Fibroblast of skin of left biceps (primary cell): Measurements from ENCODE around the gene AIRE.
"Not testable (repeated sequence)": the region's sequence is repeated elsewhere in the genome, so short reads cannot be mapped to it uniquely, and the experiment has no call there.

Experiments used
- DNase-seq, 2 experiments: peaks; one replicate each; pipeline ENCODE4 v3.0.0-alpha.2; 2013; ENCODE audit warnings: low read depth in 2 of 2

The AIRE gene

DNA sequence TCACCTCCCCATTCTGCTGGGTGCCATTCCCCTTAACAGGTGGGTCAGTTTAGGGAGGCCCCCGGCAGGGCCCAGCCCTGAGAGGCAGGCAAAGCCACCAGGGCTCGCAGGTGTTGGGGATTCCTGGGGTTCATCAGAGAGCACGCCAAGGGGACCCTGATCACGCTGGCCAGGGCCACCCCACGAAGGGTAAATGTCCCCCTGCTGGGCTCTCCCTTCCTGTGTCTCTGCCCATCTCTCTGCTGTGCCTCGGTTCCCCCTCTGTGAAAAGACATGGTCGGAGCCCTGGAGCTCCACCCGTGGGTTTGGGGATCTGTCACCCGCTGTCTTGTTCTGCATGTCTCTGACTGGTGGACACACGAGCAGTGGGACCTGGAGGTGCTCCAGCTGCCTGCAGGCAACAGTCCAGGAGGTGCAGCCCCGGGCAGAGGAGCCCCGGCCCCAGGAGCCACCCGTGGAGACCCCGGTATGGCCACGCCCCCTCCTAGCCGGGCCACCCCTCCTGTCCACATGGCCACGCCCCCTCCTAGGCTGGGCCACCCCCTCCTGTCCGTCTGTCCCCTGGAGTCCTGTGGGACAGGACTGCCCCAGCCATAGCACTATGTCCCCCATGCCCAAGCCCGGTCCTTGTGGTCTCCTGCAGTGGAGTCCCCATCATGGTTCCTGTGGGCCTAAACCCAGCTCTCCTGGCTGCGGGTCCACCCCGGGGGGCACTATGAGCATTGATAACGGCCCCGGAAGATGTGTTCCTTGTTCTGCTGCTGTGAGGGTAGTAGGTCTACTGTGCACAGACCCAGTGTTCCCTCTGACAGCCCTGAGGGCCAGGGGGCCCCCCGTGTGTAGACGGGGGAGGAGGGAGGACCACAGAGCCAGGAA, 6.5 kb downstream of the AIRE start:
- no peak for DNase-seq

DNA sequence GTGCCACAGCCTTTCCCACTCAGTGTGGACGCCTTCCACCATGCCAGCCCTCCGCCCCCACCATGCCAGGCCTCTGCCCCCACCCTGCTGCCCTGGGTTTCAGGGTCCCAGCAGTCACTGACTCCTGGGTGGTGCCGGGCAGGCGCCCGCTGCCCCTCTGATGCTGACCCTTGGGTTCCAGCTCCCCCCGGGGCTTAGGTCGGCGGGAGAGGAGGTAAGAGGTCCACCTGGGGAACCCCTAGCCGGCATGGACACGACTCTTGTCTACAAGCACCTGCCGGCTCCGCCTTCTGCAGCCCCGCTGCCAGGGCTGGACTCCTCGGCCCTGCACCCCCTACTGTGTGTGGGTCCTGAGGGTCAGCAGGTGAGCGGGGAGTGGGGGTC, 7.1 kb downstream of the AIRE start:
- no peak for DNase-seq

DNA sequence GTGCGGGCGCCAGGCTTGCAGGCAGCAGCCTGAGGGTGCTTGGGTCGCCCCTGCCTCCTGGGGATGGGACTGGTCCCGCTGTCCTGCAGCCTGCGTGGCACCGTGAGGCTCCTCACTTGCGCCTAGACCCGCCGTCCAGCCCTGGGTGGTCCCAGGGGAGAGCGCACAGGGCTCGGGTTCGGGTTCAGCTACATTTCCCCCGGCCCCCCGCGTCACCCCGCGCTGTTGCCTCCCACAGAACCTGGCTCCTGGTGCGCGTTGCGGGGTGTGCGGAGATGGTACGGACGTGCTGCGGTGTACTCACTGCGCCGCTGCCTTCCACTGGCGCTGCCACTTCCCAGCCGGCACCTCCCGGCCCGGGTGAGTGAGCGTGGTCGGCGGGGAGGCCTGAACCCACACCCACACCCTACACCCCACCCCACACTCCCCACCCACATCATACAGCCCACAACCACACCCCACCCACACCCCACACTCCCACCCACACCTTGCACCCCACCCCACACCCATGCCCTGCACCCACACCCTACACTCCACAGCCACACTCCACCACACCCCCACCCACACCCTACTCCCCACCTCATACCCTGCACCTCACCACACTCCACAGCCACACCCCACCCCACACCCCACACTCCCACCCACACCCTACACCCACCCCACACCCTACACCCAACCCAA, 8.0 kb downstream of the AIRE start:
- DNase-seq = no peak

DNA sequence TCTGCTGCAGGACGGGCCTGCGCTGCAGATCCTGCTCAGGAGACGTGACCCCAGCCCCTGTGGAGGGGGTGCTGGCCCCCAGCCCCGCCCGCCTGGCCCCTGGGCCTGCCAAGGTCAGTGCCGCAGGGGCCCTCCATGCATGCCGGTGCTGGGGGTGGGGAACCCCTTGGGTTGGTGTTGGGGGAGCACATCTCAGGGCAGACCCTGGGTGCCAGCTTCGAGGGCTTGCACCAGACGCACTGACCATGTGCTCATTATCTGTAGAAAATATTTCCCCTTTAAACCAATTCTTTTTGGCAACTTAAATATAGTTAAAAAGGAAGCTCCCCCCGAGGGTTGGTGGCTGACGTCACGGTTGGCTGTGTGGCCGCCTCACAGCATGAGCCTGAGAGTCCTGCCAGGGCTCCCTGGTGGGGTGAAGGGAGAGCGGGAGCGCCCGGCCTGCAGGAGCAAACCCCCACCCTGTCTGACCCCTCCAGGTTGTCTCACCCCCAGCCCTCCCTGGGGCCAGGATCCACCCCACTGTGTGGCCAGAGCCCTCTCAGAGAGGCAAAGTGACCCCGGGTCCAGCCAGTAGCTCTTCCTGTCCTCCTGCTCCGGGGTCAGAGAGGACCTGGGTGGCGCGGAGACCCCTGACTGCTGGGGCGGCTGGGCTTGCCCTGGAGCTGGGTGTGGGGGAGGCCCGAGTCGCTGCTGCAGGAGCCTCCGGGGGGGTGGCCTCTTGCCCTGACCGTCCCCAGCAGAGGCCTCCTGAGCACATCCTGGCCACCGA, 8.9 kb downstream of the AIRE start:
- DNase-seq = no peak

DNA sequence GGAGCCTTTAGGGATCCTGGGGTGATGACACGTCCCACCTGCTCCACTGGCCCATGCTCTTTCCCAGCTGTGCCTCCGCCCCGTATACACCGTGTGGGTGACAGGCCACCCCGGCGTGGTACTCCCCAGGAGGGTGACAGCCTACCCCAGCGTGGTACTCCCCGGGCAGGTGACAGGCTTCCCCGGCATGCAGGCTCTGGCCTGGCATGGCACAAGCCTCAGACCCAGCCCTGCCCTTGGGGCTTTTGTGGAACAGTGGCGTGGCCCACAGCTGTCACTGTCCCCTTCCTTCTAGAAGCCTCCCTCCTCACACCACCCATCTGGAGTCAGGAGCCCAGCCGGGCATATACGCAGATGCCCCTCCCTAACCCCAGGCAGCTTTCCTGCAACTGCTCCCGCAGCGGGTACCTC, 9.5 kb downstream of the AIRE start:
- no peak for DNase-seq

DNA sequence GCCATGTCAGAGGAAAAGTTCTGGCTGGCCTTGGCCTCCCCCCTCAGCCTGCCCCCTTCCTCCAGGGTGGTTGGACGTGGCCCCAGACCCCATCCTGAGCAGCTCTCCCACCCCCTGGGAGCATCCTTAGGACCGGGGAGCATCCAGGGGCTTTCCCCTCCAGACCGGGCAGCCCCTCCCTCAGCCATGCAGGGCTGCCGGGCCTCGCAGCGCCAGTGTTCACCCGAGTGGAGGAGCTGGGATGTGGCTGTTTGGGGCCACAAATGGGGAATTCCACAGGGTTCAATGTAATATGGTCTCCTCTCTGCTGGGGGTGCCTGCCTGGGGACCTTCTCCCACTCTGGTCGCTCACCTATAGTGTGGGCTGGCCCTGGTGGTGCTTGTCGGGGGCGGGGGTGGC, 10.0 kb downstream of the AIRE start:
- no peak for DNase-seq

DNA sequence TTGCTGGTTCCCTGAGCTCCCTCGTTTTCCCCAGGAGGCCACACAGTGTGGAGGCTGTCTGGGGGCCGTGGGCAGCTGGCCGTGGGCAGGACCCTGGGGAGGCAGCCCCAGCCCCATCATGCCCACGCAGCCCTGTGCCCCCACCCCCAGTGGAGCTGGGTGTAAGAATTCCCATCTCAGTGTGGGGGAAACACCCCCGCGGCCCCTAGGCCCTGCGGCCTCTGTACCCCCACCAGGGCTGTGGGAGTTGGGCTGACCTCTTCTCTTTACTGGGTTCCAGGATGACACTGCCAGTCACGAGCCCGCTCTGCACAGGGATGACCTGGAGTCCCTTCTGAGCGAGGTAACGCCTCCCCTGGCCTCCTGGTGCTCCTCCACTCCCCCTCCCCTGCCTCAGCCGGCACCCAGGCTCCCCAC, 10.4 kb downstream of the AIRE start:
- DNase-seq = no peak

DNA sequence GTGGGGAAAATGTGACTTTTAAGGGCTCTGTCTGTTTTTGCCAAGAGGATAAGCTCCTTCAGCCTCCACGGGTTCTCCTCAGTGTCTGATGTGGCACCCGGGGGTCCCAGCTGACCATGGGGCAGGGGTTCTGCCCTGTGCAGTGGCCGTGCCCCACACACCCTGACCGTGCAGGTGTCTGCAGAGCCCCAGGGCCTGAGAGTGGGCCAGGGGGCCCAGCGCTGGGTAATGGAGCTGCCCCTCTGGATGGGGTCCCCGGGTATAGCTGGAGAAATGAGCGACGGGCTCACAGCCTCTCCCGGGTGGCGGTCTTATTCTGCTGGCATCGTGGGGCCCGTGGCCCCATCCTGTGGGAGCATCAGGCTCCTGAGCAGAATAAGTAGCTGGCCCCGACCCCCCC, 11.2 kb downstream of the AIRE start:
- DNase-seq = no peak

DNA sequence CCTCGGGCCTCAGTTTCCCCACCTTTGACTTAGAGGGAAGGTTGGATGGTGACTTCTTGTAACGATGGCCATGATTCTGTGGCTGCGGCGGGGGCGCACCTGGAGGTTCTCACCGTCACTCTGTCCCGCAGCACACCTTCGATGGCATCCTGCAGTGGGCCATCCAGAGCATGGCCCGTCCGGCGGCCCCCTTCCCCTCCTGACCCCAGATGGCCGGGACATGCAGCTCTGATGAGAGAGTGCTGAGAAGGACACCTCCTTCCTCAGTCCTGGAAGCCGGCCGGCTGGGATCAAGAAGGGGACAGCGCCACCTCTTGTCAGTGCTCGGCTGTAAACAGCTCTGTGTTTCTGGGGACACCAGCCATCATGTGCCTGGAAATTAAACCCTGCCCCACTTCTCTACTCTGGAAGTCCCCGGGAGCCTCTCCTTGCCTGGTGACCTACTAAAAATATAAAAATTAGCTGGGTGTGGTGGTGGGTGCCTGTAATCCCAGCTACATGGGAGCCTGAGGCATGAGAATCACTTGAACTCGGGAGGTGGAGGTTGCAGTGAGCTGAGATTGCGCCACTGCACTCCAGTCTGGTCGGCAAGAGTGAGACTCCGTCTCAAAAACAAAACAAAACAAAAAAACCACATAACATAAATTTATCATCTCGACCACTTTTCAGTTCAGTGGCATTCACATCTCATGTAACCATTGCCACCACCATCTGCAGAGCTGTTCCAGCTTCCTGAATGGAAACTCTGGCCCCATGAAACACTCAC, 12.0 kb downstream of the AIRE start:
- DNase-seq = peak in 1 of 2 experiments; percentile 31

DNA sequence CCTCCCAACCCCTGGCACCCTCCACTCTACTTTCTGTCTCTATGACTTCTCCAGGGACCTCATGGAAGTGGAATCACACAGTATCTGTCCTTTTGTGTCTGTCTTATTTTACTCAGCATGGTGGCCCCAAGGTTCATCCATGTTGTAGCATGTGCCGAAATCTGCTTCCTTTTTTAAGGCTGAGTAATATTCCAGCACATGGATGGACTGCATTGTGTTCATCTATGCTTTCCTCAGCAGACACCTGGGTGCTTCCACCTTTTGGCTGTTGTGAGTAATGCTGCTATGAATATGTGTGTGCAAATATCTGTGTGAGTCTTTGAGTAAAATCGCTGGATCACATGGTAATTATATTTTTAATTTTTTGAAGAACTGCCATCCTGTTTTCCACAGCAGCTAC, 12.6 kb downstream of the AIRE start:
- DNase-seq = no peak

DNA sequence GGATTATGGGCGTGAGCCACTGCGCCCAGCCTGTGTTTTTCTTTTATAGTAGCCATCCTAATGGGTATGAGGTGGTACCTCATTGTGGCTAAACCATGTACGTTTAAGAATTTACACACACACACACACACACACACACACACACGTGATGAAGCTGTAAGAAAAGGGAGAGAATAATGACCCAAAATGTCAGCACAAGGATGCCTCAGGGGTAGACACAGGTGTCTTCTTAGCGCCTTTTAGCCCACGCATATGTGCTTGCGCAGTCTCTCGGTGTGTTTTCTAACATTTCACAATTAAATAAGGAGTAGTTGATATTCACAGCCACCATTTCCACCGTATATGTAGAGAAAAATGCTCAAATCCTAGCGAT, 13.4 kb downstream of the AIRE start:
- DNase-seq = no peak

DNA sequence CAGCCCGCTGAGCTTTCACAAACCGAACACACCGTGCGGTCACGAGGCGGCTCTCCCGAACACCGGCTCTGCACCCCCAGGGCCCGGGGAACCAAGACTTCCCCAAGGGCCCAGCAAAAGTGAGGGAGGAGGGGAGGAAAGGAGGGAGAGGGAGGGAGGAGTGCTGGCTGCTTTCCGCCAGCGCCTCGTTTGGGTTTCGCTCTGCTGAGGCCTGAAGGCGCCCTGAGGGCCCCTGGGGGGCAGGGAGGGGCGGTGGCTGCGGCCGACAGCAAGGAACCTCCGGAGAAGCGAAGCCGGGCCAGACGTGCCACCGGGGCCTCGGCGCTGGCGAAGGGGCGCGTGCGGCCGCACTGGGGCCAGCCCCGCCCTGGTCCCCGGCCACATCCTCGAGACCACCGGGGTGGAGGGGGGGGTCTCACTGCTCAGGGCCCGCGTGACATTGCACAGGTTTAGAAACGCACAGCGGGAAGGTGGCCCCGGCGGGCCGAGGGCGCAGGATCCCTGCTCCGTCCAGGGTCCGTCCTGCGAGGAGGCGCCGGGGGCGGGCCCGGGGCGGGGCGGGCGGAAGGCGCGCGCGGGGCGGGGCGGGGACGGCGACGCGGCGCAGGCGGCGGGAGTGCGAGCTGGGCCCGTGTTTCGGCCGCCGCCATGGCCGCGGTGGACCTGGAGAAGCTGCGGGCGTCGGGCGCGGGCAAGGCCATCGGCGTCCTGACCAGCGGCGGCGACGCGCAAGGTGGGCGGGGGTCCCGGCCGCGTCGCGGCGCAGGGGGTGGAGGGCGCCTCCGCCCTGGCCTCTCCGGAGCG, 14.0 kb downstream of the AIRE start, which contains the start of gene PFKL:
TSS of gene PFKL (plus strand) at position 596 of the 804 bp plus-strand sequence. CDS start at position 649, 53 bp downstream.
- no peak for DNase-seq

DNA sequence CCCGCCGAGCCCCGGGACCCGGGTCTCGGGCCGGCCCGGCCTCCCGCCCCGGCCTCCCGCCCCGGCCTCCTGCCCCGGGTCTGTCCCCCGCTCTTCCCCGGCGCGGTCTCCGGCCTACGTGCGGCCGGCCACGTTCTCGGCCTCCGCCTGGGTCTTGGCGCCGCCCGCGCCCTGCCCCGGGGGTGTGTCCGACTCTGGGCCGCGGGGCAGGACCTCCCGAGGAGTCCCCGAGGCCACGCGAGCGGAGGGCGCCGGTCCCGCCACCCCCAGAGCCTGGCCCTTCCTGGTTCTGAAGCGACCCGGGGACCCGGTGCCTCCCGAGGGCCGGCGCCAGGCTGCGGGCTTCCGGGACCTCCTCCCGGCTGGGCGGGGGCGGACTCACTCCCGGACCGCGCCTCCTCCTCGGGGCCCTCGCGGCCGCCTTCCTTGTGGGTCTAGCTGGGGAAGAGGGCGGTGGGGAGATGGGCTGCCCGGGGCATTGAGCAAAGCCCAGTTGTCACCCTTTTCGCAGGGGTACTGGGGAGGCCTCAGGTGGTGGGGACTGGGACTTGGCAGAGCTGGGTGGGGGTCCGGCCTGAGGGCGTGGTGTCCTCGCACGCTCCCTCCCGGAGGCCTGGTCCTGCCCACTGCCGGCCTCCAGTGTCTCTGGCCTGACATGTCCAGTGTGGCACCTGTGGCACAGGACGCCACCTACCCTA, 14.7 kb downstream of the AIRE start:
- DNase-seq = no peak

DNA sequence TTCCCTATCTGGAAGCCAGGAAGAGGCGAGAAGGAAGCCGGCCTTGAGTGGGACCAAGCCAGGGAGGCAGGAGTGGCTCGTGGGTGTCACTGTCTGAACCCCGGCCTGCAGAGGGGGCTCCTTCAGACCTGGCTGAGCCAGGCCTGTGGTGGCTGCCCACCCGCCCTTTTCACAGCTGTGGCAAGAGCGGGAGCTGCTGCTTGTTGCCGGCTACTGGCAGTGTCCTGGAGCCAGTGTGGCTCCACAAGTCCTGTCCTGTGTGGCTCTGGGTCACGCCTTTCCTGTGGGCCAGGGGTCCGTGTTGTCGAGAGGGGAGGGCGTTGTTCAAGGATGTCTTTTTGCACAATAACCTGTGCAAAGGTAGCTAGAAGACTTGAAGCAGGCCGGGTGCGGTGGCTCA, 15.5 kb downstream of the AIRE start:
- no peak for DNase-seq

DNA sequence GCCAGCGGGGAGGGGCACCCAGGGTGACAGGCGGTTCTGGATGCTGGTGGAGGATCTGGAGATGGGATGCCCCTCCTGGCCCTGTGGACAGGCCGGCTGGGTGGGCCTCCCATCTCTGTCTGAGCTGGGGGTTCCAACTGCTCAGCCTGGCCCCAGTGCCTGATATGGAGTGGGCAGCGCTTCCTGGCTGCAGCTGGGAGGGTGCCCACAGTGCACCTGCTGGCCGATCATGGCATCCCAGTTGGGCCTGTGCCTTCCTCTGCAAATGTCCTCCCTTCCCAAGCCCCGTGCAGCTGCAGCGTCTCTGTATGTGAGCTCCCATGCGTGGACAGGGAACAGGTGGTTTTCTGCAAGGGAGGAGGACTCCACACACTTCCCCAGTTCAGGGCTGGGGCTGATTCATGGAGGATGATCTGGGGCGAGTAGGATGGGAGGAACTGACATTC, 16.3 kb downstream of the AIRE start:
- no peak for DNase-seq

DNA sequence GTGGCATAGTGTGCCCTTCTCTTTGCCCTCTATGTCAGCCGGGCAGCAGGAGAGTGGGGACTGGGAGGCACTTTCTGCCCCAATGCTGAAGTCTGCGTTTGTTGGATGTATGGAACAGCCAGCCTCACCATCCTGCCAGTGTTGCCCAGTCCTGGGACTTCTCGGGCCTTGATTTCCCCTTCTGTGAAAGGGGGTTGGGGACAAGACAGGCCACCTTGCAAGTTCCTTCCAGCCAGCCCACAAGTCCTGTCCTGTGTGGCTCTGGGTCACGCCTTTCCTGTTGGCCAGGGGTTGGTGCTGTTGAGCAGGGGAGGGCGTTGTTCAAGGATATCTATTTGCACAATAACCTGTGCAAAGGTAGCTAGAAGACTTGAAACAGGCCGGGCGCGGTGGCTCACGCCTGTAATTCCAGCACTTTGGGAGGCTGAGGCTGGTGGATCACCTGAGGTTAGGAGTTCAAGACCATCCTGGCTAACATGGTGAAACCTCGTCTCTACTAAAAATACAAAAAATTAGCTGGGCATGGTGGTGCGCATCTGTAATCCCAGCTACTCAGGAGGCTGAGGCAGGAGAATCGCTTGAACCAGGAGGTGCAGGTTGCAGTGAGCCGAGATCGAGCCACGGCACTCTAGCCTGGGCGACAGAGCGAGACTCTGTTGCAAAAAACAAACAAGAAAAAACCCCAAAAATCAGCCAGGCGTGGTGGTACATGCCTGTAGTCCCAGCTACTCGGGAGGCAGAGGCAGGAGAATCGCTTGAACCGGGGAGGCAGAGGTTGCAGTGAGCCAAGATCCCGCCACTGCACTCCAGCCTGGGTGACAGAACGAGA, 17.1 kb downstream of the AIRE start:
- not testable (repeated sequence) for DNase-seq

DNA sequence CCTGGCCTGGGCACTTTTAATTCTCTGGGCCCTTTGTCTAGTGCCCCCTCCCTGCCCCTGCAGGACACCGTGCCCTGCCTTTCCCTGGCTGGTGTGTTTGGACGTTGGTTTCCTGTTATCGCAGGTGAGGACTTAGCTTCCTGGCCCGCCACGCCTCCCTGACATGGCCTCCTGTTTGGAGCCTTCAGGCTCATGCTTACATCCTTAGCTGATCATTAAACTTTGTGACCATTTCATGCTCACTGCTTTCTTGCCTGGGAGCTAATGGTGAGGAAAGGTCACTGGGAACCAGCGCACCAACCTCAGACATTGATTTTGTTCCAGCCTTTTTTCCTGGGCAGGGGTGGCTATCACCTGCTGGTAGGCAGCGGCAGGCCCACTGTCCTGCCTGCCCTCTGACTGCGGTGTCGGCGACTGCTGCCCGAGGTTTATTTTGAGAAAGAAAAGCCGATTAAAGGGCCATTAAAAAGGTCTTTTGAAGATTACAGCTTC, 17.9 kb downstream of the AIRE start:
- no peak for DNase-seq

DNA sequence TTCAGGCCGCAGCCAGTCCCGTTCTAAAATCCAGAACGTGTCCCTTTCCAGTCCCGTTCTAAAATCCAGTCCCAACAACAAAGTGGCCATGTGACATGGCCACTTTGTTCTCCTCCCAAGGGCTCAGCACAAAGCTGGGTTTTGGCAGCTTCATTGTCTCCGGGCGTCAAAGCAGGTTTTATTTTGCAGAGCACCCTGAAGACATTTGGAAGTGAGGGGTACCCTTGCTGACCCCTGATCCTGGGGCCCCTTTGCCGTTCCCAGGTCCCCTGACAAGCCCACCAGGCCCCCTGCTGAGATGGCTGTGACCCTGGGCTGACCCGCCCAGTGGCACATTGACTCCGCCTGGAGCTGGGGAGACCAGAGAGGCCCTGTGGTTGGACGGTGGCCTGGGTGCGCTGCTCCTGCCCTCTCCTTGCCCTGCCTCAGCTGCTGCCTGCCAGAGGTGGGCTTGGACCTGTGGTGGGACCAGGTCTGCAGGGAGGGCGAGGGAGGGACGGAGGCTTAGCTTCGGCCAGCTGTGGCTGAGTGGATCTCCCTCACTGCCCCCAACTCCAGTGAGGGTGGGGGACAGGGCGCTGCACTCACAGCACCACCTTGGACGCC, 18.4 kb downstream of the AIRE start:
- DNase-seq = no peak

DNA sequence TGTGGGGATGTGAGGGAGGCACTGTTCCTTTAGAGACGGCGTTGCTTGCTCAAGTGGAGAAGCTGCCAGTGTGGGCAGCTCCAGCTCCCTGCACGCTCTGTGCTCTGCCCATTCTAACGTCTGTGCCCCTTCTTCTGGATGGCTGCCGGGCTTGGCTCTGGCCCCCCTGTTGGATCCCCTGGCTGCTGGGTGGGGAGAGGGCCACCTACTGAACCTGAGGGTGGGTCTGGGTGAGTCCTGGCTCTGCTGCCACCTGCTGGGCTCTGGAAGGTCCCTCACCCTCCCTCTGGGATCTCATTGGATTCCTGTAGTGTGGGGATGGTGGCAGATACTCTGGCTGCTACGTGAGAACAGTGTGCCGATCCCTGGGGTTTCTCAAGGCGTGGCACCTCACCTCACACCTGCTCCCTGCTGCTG, 19.2 kb downstream of the AIRE start:
- DNase-seq = no peak
